Fibroblast of skin of right biceps (primary cell): ENCODE data around the gene MLPH.

Experiments
- DNase-seq: peaks from one replicate; pipeline ENCODE4 v3.0.0-alpha.2; 2013

The MLPH gene

GRCh38 chr2:237571551-237571950 is 84.5 kb downstream of the MLPH start:
- no peak for DNase-seq

- DNase-seq, result peak; percentile 89
These were observed 85.1 kb downstream of the MLPH start for GRCh38 chr2:237572021-237572741.

DNA sequence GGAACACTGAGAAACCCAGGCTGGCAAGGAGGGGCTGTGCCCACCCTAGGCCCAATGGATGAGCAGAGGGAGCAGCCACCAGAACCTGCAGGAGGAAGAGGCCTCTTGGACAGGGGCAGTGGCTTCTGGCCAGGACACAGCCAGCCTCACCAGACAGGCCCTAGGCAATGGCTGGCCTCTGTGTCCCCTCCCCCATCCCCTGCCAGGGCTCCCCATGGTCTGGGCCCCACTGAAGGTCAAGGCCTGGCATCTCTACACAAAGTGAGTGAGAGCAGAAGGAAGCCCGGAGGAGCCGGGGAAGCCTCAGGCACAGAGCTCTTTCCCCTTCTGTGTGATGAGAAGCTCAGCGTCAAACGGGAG is 85.7 kb downstream of the MLPH start:
- no peak for DNase-seq

- DNase-seq, result no peak
These were observed 86.8 kb downstream of the MLPH start for GRCh38 chr2:237573721-237574415.

- DNase-seq, result no peak
These were observed 87.4 kb downstream of the MLPH start for GRCh38 chr2:237574467-237574866.

GRCh38 chr2:237574894-237575868 is 88.1 kb downstream of the MLPH start:
- no peak for DNase-seq

DNA sequence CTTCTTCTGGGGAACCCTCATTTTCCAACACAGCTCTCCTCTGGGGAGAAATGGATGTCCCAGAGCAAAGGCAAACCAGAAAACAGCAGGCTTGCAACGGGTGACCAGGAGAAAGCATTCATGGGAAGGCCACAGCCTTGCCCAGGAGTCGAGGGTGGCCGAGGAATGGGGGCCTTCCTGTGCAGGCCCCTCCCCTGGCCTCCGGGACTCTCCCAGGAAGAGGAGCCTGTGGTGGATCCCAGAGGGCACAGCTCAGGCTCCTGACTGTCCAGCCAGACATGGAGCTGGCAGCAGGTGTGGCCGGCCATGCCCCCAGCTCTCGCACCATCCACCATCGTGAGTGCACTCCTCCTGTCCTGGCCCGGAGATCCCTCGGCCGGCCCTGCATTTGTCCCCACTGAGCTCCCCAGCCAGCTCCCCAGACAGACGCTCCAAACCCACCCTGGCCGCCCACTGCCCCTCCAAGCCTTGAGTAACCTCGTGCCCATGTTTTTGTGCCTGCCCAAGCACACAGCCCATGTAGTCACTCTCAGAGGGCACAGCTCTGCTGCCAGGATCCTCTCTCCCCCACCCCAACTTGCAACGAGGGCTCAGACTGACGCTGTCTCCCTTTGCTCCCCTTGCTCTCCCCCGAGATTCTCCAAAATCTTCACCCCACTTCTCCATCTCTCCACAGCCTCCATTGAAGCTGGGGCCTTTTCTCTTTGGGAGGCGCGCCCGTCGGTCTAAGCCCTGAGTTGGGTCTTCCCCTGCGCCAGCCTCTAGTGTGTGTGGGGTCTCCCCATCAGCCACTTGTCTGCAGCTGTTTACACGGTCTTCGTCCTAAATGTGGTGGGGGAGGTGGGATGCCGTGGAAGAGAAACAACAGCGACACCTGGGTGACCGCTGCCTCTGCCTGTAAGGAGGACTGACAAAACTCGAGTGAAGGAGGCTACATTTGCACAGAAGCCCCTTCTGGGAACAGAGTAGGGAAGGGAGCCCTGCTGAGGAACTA is 89.1 kb downstream of the MLPH start:
- no peak for DNase-seq

DNA sequence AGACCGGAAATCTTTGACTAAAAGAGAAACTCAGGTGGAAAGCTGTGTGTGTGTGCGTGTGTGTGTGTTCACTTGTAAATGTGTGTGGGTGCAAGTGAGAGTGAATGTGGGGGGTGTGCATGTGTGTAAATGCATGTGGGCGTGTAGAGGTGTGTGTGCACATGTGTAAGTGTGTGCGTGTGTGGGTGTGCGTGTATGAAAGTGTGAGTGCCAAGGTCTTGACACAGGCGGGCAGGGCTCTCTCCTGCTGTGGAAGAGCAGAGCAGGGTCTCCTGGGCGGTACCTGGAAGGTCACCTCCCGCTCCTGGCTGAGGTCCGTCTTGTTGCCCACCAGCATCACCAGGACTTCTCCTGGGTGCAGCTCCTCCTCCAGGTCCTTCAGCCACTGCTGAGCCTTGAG is 89.9 kb downstream of the MLPH start:
- no peak for DNase-seq

GRCh38 chr2:237577458-237577857 is 90.4 kb downstream of the MLPH start:
- DNase-seq, result no peak

DNA sequence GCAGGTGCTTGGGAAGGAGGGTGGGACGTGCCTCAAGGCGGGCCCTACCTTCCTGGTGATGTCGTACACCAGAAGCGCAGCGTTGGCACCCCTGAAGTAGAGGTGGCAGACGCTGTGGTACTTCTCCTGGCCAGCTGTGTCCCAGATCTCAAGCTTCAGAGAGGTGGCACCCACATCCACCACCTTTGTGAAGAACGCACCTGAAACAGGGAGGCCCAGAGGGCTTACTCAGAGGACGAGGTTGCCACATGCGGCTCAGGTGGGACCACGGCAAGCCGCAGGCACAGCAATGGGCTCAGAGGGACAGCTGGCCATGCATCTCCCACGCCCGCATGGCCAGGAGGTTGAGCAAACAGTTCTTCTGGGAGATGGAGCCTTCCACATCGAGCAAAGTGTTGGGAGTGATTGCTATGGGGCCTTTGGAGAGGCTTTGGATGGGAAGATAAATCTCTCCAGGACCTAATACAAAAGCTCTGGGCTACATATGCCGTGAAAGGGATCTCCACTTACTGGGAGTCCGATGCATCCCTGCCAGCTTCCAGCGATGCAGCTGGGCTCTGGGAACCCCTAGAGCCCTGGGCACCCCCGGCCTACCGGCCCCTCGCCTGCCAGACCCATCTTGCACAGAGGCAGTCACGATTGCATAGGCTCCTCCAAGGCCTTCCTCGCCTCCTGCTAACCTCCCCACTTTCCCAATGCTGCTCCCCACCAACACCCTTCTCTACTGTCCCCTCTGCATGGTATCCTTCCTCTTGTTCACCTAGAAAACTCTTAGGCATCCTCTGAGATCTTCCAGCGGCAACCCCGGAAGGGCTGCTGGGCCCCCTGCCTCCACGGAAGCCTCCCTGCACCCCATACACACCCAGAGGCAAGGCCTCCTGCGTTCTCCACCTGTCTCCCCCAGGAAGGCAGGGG is 91.2 kb downstream of the MLPH start:
- no peak for DNase-seq

DNA sequence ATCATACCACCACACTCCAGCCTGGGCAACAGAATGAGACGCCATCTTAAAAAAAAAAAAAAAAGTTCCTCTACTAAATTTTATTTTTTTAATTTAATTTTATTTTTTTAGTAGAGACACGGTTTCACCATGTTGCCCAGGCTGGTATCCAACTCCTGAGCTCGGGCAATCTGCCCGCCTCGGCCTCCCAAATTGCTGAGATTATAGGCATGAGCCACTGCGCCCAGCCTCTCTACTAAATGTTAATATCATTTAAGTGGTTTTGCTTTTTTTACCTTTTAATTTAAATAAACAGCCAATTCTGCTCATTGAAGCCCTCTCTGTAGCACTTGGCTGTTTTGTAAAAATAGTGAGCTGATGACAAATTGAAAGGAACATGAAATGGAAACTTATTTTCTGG is 94.3 kb downstream of the MLPH start:
- no peak for DNase-seq

- peak; percentile 72 for DNase-seq
These were observed 95.0 kb downstream of the MLPH start for GRCh38 chr2:237581751-237582746.

DNA sequence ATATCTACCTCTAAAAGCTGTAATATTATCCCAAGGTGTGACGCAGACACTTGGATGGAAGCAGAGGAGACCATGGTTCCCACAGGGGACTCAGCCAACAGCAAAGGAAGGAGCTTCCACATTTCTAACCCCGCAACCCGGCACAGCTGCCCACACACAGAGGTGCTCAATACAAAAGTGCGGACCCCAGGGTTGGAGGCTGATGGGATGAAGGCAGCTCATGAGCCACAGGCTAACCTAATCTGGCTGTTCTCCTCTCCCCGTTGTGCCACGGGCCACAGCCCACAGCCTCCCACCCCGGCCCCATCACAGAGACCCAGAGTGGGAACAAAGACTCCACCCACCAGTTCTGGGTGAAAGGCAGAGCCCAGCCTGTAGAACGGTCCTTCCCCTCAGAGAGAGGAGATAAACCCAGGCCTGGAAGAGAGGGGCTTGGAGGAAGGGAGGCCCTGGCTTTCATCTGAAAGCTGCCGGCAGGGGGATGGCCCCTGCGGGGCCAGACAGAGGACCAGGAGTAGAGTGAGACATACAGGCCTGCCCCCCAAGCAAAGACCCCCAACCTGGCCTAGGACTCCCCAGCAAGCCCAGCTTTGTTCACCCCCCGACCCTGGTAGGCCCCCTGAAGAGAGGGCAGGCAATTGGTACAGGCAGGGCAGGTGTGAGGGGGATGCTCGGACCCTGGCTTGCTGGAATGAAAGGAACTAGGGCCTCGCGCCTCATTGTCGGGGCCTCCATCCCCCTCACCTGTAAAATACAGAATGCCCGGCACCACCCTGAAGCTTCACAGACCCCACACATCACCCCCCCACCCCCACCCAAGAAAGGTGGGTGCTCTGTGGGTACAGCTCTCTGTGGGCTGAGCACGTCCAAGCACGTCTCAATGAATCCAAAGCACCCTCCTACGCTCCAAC is 96.6 kb downstream of the MLPH start:
- no peak for DNase-seq

- DNase-seq, result no peak
These were observed 98.7 kb downstream of the MLPH start for GRCh38 chr2:237585590-237586221.

DNA sequence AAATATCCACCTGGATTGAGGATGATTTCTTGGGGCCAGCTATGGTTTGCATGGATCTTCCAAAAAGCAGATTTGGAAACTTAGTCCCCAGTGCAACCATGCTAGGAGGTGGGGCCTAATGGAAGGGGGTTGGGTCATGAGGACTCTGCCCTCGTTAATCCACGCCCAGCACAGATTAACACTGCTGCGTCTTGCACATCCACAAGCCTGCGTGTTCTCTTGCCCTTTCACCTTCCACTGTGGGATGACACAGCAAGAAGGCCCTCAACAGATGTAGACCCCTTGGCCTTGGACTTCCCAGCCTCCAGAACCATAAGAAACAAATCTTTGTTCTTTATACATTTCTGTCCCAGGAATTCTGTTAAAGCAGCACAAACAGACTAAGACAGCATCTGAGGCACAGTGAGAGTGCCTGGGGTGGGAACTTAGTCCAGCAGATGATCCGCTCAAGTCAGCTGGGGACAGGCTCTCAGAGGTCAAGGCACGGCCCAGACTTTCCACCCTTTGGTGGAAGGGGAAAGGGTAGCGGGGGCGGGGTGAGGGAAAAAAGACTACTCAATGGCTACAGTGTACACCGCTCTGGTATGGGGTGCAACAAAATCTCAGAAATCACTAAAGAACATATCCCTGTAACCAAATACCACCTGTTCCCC is 101.1 kb downstream of the MLPH start:
- no peak for DNase-seq

- peak; percentile 24 for DNase-seq
These were observed 103.5 kb downstream of the MLPH start, which contains the start of gene RAB17 for GRCh38 chr2:237590272-237591140. RAB17 (minus strand) TSS chr2:237590734; CDS start chr2:237586154, 4,580 bp downstream.
